ENCODE measurements around the gene ALDOB.

GRCh38 chr9:101478444-101478843, 42.9 kb upstream of the ALDOB start:
- TF ChIP-seq CTCF (IDR thresholded peaks at IDR 0.05; ENCODE audit: low read depth, low read length, poor library complexity, severe bottlenecking) (no peak), EZH2phosphoT487 (IDR thresholded peaks at IDR 0.05; ENCODE audit: borderline replicate concordance, low read length) (no peak)
